Gastroesophageal sphincter (tissue), 3 donors: ENCODE data around the gene EFEMP1.

Experiments
- EP300 ChIP-seq: sonication (generic); formaldehyde crosslinking; IDR thresholded peaks from one replicate; pipeline ENCODE4 v1.6.1; 2017; ENCODE audit warnings: antibody characterized with exemption, mild to moderate bottlenecking
- POLR2A ChIP-seq, 2 donors: fragments of 450-650 bp; IDR thresholded peaks; one replicate each; pipeline ENCODE4 v1.6.1; 2017; ENCODE audit warnings: antibody characterized with exemption in 2 of 2, mild to moderate bottlenecking in 2 of 2, moderate library complexity in 1 of 2
- POLR2AphosphoS5 ChIP-seq: sonication (generic); formaldehyde crosslinking; IDR thresholded peaks from one replicate; pipeline ENCODE4 v1.6.1; 2017; ENCODE audit warnings: antibody characterized with exemption
- TF ChIP-seq, protein P1 (sequence below), 4 experiments: fragments of 200-600 bp in 2 of 4; fragments of 450-650 bp in 2 of 4; sonication (generic) in 1 of 4; IDR thresholded peaks; one replicate each; pipeline ENCODE4 v1.5.1; 2017 to 2019; ENCODE audit warnings: antibody characterized with exemption in 4 of 4, mild to moderate bottlenecking in 2 of 4, moderate library complexity in 2 of 4

- TF ChIP-seq, protein P1, sequence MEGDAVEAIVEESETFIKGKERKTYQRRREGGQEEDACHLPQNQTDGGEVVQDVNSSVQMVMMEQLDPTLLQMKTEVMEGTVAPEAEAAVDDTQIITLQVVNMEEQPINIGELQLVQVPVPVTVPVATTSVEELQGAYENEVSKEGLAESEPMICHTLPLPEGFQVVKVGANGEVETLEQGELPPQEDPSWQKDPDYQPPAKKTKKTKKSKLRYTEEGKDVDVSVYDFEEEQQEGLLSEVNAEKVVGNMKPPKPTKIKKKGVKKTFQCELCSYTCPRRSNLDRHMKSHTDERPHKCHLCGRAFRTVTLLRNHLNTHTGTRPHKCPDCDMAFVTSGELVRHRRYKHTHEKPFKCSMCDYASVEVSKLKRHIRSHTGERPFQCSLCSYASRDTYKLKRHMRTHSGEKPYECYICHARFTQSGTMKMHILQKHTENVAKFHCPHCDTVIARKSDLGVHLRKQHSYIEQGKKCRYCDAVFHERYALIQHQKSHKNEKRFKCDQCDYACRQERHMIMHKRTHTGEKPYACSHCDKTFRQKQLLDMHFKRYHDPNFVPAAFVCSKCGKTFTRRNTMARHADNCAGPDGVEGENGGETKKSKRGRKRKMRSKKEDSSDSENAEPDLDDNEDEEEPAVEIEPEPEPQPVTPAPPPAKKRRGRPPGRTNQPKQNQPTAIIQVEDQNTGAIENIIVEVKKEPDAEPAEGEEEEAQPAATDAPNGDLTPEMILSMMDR (IDR thresholded peaks at IDR 0.05), result no peak
- TF ChIP-seq EP300, result no peak
- no peak for TF ChIP-seq POLR2AphosphoS5
- no peak for TF ChIP-seq POLR2A (IDR thresholded peaks at IDR 0.05)
Observed at GRCh38 chr2:55962915-55963314, 39.3 kb upstream of the EFEMP1 start.
